Activated CD4-positive, alpha-beta T cell treated with anti-CD3 and anti-CD28 coated beads for 24 hours (primary cell): ENCODE results near the gene DDX31.

Experiments
- DNase-seq, 2 donors: peaks; one replicate each; pipeline ENCODE4 v3.0.0-alpha.2; 2020; ENCODE audit warnings: low read depth in 2 of 2

DDX31 gene

DNA sequence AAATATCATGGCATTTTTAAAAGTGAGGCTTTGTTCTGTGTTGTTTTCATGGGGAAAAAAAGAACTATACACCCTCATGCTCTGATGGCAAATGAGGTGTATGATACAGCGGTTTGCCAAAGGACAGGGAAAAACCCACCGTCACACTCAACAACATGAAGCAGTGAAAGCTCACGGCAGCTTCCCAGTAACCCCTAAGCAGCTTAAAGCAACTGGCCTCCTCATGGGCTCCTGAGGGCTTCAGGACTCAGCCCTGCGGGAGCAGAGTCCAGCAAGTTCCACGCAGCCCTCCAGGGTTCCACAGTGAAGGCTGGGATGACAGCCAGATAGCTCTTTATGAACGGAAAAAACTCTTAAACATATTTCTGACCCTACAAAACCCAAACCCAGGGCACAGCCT is 74.5 kb downstream of the DDX31 start:
- no peak for DNase-seq

DNA sequence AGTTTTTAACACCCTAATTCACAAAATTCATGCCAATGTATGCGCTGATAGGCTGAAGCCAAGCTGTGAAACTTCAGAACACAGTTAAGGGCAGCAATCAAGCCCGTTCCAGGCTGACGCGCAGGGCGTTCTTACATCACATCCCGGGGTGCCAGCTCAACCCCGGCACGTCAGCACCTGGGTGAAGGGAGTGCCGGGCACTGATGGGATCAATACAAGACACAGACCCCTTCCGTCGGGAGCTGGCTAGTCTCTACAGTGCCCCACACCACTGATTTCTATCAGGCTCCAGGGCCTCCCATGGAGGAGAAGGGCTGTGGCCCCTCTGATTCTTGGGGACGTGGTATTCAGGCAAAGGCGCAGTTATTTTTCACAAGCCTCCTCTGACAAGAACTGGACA is 75.4 kb downstream of the DDX31 start:
- no peak for DNase-seq

DNA sequence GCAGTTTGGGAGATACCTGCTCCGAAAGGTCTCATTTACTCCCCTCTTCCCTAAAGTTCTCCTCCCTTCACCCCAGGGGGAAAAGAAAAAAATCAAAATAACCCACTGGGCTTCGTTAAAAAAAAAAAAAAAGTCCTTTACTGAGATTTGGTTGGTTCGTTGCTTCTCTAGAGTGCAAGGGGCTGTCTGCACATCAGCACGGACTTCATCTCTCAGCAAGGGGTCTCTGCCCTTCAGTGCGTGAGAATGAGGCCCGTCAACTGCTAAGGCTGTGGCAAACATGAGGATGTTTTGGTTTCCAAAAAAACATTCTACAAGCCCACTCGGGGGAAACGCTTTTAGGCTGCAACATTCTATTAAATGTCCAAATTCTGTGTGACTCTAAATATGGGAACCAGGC is 77.3 kb downstream of the DDX31 start:
- no peak for DNase-seq

DNA sequence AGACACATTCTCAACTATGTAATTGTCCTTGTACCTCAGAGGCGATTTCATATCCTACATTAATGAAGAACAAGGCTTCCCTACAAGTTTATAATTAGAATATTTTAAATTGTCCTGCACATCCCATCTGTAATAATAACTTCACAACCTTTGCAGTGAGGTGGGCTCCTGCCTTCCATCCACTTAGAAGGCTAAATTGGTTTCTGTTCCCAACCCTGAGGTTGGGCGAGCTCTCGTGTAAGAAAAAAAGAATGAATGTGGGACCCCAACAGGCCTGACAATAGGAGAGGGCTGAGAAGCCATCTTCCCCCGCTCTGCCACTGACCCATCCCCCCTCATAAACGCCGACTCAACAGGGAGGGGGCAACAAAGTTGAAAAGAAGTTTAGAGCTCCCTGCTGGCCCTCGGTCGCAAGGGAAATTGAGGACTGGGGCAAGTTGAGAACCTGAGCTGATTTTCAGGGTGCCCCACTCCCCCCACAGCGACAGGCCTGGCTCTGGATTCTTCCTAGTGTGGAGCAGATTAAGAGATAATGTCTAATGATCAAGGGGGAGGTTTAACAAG is 78.0 kb downstream of the DDX31 start:
- DNase-seq: no peak

DNA sequence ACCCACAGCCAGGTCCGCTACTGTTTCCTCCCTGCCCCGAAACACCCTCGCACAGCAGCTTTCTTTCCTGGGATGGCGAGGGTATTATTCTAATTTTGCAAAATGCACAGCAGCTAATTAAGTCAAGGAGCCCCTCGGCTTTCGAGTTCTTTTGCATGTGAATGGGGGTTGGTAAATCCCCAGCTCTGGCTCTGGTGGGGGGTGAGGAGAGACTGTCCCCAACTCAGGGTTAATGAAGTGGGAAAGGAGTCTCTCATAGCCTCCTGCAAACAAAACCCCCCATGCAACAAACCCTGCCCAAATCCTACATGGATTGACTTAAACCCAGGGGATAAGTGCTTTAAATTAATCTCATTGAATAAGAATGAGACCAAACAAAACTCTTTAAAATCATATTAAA is 78.5 kb downstream of the DDX31 start:
- DNase-seq: no peak

DNA sequence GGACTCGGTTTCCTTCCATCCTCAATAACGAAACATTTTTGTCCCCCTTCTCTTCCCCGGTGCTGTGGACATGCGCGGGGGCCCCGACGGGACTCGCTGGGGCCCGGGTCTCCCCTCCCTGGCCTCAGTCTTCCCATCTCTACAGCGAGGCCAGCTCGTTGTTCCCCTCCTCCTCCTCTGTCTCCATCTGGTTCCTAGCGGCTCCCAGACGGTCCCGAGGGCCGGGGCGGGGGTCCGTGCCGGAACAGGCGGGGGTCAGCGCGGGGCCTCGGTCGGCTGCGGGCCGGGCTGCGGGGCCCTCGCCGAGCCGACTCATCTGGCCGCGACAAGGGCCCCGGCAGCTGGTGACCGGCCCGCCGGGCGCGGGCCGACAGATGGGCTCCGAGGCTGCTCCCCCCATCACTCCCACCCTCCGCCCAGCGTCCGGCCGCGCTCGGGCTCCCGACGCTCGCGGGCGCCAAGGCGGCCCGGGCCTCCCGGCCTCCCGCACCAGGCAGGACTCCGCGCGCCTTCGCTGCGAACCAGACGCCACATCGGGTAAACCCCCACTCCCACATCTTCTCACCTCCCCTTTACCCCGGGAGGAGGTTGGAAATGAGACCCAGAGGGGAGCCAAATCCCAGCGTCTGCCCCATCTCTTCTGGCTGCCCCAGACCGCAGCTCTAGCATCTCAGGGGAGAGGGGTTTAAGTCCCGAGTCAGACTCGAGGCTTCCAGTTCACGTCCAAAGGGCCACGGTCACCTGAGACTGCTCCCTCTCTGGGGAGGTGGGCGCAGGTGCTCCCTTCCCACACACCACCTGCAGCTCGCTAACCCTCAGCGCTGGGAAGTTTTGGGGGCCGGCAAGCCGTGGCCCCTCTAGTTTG is 79.2 kb downstream of the DDX31 start:
- no peak for DNase-seq

DNA sequence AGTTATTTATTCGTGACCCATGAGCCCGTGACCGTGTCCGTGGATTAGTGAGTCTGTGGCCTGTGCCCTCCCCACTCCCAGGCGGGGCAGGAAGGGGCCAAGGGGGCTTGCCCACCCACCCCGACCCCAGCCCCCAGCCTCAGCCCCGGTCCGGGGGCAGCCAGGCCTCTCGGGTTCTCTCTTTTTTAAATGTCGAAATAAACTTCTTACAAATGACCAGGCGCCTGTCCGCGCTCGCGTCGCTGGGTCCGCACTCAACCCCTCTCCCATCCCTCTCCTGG is 79.8 kb downstream of the DDX31 start:
- DNase-seq: no peak

DNA sequence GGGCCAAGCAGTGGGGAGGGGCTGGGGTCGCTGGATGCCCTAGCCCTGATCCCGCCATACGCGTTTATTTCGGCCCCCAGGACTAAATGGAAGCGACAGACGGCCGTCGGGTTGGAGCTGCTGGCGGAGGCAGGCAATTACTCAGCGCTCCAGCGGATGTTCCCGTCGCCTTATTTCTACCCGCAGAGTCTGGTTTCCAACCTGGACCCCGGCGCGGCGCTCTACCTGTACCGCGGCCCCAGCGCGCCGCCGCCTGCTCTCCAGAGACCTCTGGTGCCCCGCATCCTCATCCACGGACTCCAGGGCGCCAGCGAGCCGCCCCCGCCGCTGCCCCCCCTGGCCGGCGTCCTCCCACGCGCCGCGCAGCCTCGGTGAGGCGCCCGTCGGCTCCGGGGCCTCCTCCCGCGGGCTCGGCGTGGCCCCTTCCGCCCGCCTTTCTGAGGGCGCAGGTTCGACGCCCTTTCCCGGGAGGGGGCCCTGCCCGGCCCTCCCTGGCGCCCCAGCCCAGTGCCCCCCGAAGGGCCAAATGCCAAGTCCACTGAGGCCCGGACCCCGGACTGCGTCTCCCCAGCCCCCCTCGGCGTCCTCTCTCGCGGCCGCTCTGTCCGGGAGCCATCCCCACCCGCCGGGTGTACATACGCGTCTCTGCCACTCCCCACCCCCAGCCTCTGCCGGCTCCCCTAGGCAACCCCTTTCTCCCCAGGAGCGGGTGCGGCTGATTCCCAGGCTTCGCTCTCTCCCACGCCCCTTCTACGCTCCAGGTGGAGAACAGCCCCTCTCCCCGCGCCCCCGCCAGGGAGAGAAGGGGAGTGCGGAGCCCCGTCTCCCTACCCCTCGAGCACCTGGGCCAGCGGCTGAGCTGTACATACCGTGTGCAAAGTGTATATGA is 80.4 kb downstream of the DDX31 start:
- DNase-seq: no peak

DNA sequence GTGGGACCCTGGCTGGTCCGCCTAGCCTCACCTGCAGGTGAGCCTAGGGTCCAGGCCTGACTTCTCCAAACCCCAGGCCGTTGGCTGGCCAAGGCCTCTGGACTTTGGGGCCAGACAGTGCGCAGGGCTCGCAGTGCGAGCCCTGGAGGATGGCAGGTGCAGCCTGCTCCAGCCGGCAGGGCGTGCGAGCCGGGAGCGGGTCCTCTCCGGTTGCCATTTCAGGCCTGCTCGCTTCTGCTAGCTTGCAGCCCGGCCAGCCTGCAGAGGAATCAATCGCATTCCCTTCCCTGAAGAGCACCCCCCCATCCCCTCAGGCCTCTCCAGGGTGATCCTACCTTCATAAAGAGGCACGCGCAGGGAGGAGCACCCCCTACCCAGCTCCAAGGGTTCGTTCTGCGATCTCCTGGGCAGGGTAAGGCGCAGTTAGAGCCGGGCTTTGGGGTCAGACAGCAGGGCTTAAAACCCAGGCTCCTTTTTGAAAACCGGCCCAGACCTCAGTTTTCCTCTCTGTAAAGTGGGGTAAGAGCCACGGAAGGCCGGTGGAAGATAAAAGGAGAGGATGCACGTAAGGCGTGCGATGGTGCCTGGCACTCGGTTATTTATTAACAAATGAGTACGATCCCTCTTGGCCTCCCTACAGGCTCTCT is 81.2 kb downstream of the DDX31 start:
- no peak for DNase-seq

DNA sequence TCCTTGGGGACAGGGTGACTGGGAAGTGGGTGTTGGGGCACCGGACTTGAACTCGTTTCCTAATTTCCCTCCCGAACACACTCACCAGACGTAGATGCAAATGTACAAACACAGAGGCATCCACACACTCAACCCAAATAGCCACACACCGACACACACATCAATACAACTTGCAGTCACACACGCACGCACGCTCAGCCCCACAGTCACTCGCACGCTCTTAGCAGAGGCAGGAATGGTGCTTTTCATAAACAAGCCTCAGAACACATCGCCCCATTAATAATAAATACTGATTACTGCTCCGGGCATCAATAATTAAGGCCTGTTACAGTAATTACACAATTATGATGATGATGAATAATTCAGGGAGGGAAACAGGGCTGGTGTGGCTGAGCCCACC is 81.7 kb downstream of the DDX31 start:
- DNase-seq: no peak

DNA sequence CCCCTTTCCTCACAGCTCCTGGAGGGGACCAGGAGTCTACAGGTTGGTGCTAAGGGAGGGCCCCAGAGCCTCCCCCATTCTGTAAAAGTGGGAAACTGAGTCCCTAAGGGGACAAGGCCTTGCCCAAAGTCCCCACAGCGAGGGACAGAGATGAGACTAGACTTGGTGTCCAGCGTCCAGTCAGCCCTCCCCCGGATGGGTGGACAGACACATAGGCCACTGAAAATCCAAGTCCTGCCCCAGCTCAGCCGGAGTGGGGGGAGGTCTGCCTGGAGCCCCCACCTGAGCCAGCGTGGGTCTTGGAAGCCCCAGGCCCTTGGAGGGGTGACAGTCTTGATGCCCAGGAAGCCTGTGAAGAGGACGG is 82.2 kb downstream of the DDX31 start:
- no peak for DNase-seq

DNA sequence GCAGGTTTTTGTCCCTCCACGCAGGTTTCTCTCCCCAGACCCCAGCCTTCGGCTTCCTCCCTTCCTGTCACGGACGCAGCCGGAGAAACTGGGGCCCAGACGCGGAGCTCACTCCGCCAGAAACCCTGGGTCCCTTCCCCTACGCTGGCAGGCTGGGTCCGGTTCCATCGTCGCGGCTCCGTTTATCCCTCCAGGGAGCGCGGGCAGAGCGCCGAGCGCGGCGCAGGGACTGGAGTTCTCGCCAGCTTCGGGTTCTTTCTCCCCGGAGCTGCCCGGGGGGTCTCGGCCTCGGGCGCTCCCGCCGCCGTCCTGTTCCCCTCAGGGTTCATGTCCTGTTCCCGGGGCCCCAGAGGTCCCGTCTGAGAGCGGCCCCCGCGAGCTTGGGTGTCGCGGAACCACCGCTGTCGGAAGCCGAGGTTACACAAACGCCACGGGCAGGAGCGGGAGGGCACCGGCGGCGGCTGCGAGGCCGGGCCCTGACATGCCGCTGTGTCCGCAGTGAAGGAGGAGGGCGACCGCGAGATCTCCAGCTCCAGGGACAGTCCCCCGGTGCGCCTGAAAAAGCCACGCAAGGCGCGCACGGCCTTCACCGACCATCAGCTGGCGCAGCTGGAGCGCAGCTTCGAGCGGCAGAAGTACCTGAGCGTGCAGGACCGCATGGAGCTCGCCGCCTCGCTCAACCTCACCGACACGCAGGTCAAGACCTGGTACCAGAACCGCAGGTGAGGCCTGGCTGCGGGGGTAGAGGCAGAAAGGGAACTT is 82.8 kb downstream of the DDX31 start:
- DNase-seq: no peak

DNA sequence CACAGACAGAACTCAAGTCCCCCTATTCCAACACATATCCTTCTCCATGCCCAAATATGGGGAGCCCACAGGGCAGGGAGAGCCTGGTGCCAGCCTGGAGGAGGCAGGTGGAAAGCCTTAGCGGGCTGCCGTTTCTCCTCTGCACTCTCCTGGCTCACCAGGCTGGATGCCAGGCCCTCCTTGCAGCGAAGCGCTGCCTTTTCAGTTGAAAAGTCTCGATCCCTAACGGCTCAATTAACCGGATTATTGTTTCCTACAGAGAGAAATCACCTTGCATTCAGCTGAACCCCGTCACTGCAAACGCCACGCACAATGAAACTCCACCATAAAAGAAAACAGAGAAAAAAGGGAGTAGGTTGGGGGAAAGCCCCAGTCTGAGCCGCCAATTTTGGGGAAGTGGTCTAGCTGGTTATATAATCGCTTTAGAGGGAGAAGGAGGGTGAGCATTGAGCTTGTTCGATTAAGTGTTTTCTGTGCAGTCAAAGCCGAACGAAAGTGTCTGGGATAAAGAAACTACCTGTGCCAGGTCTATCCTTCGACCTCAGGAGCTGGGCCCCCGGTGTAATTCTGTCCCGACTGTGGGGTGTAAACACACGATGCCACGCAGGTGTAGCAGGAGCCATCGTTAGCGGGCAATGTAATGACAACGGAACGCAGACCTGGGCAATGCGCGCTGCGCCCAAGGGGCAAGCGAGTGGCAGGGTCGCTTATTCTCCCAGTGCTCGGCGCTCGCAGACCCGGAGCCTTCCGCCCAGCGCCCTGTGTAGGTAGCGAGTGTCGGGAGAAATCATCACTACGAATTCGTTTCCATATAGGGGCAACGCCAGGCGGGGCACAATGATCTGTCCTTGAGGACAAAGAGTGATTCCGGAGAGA is 83.6 kb downstream of the DDX31 start:
- no peak for DNase-seq

DNA sequence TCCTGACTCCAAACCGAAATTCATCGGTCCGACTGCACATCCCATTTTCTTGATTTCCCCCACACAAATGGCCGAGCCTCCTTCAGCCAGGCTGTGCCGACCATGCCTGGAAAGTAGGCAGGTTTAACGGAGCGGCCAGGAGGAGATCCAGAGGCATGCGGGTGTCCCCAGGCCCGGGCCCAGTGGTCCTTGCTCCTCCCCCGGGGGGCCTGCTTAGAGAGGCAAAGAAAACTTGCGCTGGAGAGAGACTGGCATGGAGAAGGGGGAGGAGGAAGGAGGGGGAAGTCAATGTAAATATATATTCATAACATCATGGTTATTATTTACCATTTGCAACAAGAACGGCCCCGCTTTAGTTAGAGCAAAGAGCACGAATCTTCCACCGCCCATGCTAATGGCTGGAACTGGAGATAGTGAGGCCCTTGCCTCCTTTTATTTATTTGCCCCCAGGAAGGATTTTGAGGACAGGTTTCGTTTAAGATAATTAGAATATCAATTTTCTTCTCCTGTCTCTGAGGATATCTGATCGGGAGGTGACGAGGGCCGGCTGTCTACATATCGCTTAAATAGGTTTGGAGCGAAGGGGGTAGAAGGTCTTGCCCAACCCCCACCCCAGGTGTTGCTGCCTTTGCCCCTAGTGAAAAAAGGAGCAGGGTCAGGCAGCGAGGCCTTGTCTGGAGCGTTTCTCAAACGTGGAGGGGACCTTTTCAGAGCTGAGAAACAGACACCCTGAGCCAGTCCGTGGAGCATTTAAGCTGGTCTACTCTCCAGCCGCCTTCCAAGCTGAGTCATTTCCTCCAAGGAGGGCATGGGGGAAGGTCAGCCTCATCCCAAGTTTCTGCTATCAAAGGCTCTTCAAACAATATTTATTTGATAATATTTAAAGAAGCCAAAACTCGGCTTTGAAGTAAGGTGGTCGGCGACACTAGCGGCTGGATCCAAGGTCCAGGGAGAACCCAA is 84.9 kb downstream of the DDX31 start:
- DNase-seq: no peak

DNA sequence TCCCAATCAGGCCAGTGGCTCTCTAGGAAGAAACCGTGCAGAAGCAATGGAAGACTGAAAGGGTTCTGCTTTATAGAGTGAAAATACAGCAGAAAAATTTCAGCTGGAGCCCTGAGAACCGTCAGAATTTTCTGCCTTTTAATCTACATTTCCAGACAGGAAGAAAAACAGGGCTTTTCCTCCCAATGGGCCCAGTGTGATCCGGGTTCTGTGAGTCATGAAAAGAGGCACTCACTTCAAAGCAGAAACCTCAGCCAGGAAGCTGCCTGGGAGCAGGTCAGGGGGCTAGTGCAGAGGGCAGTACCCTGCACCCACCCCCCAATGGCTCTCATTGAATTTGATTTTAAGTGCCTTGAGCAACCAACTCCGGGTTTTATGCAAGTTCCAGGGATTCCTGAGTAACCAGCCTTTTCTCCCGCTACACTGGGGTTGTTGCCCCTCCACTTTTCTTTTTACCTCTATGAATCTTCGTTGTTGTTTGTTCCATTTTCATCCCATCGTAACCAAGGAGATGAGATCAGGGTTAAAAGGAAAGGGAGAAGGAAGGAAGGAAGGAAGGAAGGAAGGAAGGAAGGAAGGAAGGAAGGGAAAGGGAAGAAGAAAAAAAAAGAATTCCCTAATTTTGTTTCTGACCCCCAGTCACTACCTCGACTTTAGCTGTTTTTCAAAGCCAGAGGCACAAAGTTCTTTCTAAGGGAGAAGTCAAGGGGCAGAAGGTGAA is 86.0 kb downstream of the DDX31 start:
- DNase-seq: no peak

DNA sequence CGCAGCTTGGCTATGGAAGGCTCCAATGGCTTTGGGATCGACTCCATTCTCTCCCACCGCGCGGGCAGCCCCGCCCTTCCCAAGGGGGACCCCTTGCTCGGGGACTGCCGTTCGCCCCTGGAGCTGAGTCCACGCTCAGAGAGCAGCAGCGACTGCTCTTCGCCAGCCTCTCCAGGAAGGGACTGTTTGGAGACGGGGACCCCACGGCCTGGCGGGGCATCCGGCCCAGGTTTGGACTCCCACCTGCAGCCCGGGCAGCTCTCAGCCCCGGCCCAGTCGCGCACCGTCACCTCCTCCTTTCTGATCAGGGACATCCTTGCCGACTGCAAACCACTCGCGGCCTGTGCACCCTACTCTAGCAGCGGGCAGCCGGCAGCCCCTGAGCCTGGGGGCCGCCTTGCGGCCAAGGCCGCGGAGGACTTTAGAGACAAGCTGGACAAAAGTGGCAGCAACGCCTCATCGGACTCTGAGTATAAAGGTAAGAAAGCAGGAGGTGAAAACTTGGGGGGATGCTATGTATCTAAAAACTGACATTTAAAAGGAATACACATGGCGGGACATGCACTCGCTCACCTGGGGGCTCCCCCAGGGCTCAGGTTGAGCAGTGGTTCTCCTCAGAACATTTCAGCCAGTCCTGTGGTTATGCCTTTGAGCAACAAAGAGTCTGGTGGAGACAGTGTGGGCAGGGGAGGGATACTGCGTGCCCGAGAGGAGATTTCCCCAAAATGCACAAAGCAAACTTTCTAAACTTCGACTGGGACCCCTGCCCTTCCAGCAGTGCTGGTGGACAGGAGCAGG is 86.8 kb downstream of the DDX31 start:
- no peak for DNase-seq

DNA sequence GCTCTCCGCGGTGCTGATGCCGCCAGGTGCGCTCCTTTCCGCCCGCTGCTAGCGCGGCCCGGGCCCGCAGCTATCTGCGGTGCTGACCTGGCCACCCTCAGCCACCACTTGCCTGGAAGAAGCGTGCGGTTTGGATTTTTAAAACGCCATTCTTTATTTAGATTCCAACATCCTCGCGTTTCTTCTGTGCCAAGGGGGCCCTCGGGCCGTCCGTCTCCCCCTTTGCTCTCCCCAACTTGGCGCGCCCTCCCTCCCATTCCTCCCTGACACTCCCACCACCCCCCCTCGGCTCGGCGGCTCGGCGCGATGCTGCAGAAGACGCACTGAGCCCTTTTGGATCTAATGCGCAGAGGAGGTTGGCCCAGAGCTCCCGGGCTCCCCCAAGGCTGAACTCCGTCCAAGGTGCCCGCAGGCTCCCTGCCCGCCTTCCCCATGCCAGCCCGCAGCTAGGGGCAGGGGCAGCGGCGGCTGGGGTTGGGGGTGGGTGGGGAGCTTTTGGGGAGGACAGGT is 87.5 kb downstream of the DDX31 start, which contains the start of gene BARHL1:
Gene BARHL1, plus strand, starts transcription at position 331 of the 510 bp plus-strand sequence. CDS start 192 bp downstream, outside the sequence.
- no peak for DNase-seq

DNA sequence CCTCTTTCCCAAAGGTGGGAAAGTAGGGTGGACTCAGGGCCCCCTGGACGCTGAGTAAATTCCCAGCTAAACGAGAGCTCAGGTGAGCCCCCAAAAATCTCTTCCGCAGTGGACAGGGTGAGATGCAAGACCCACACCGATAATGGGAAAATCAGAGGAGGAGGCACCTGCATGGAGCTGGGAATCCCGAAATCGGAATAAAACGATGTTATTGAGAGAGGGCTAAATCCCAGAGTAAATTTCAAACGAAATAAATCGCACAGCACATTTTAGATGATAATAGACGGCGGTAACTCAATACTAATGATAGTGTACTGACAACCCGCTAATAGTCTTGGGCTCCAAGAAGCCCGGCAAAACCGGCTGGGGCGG is 90.4 kb downstream of the DDX31 start:
- no peak for DNase-seq
